GM23338 (cell line): ENCODE measurements around the gene CDH23. TPM values are rescaled to one million over a fixed set of nuclear protein-coding genes. Genes with fewer than 3 reads are reported as not detected.

ENCODE experiments used
- ATAC-seq: fragments of 200-7000 bp; cut with Tn5 transposase; 3 replicates; pipeline ENCODE4 v1.9.1; 2020
- DNase-seq: peaks from one replicate; pipeline ENCODE4 v3.0.0-alpha.2; 2015; ENCODE audit warnings: low spot score
- H2AFZ ChIP-seq: fragments of 200-600 bp; sonication (generic); 2 replicates; pipeline ENCODE4 v1.8.0; 2016; ENCODE audit warnings: antibody characterized with exemption, mild to moderate bottlenecking, moderate library complexity
- H3F3A ChIP-seq: fragments of 200-600 bp; sonication (generic); replicated peaks from 2 replicates; pipeline ENCODE4 v1.8.0; 2017; ENCODE audit warnings: antibody characterized with exemption, mixed run types, low read depth
- H3K27ac ChIP-seq: fragments of 200-600 bp; sonication (generic); 2 replicates; pipeline ENCODE4 v1.6.1; 2016; ENCODE audit warnings: low read depth
- H3K27me3 ChIP-seq: fragments of 200-600 bp; sonication (generic); 2 replicates; pipeline ENCODE4 v1.8.0; 2016; ENCODE audit warnings: mild to moderate bottlenecking, mixed run types, moderate library complexity; ENCODE audit not compliant: insufficient read depth
- H3K36me3 ChIP-seq: fragments of 200-600 bp; sonication (generic); 2 replicates; pipeline ENCODE4 v1.8.0; 2016; ENCODE audit warnings: mild to moderate bottlenecking; ENCODE audit not compliant: insufficient read depth
- H3K4me1 ChIP-seq: fragments of 200-600 bp; sonication (generic); 2 replicates; pipeline ENCODE4 v1.8.0; 2016; ENCODE audit warnings: mild to moderate bottlenecking, moderate library complexity; ENCODE audit not compliant: insufficient read depth
- H3K4me2 ChIP-seq: fragments of 200-600 bp; sonication (generic); 2 replicates; pipeline ENCODE4 v1.7.1; 2017; ENCODE audit warnings: mixed run types
- H3K4me3 ChIP-seq: fragments of 200-600 bp; sonication (generic); 2 replicates; pipeline ENCODE4 v1.6.1; 2016; ENCODE audit warnings: mixed run types
- H3K79me2 ChIP-seq: fragments of 200-600 bp; sonication (generic); replicated peaks from 2 replicates; pipeline ENCODE4 v1.8.0; 2017; ENCODE audit warnings: mild to moderate bottlenecking; ENCODE audit not compliant: insufficient read depth
- H3K9me2 ChIP-seq: fragments of 200-600 bp; sonication (generic); 2 replicates; pipeline ENCODE4 v1.8.0; 2017; ENCODE audit not compliant: insufficient read depth
- H4K20me1 ChIP-seq: fragments of 200-600 bp; sonication (generic); replicated peaks from 2 replicates; pipeline ENCODE4 v1.8.0; 2017; ENCODE audit warnings: mild to moderate bottlenecking; ENCODE audit not compliant: insufficient read depth
- H3K27ac Mint-ChIP-seq: 2 replicates; pipeline ENCODE4 v1.8.0; 2020; ENCODE audit warnings: inconsistent platforms, mild to moderate bottlenecking, moderate library complexity, mixed read lengths
- H3K27me3 Mint-ChIP-seq: 3 replicates; pipeline ENCODE4 v1.8.0; 2022; ENCODE audit warnings: low read depth, mild to moderate bottlenecking, moderate library complexity, mixed read lengths, inconsistent platforms; ENCODE audit not compliant: insufficient read depth, poor library complexity
- H3K36me3 Mint-ChIP-seq: 3 replicates; pipeline ENCODE4 v1.8.0; 2021; ENCODE audit warnings: low read depth, mild to moderate bottlenecking, inconsistent platforms, moderate library complexity, mixed read lengths
- H3K4me1 Mint-ChIP-seq: 3 replicates; pipeline ENCODE4 v1.8.0; 2020; ENCODE audit warnings: mild to moderate bottlenecking, inconsistent platforms, mixed read lengths
- H3K4me3 Mint-ChIP-seq: 3 replicates; pipeline ENCODE4 v1.8.0; 2021; ENCODE audit warnings: moderate library complexity, mild to moderate bottlenecking, inconsistent platforms, mixed read lengths
- H3K9me3 Mint-ChIP-seq: 3 replicates; pipeline ENCODE4 v1.8.0; 2020; ENCODE audit warnings: moderate library complexity, mild to moderate bottlenecking, inconsistent platforms, mixed read lengths
- CREB1 ChIP-seq: fragments of 250-450 bp; sonication (Bioruptor Pico); IDR thresholded peaks from 2 replicates; pipeline ENCODE4 v1.5.0; 2020; ENCODE audit warnings: low read depth, mild to moderate bottlenecking, moderate library complexity
- CTCF ChIP-seq, 2 experiments: fragments of 200-600 bp in 1 of 2; sonication (generic) in 1 of 2; conservative IDR thresholded peaks; 2 replicates each; pipeline versions ENCODE4 v1.5.1 to v1.6.1; 2016 to 2017; ENCODE audit warnings: antibody characterized with exemption in 2 of 2, low read depth in 2 of 2, mild to moderate bottlenecking in 2 of 2, moderate library complexity in 1 of 2
- EZH2 ChIP-seq: fragments of 200-600 bp; sonication (generic); IDR thresholded peaks from one replicate; pipeline ENCODE4 v1.8.0; 2017; ENCODE audit warnings: antibody characterized with exemption, mild to moderate bottlenecking, low read depth; ENCODE audit not compliant: unreplicated experiment
- EZH2phosphoT487 ChIP-seq: fragments of 200-600 bp; sonication (generic); IDR thresholded peaks from one replicate; pipeline ENCODE4 v1.8.1; 2018; ENCODE audit warnings: antibody characterized with exemption; ENCODE audit not compliant: unreplicated experiment
- JUNB ChIP-seq: IDR thresholded peaks from one replicate; pipeline ENCODE4 v1.6.1; 2016; ENCODE audit warnings: antibody characterized with exemption; ENCODE audit not compliant: unreplicated experiment
- NANOG ChIP-seq: IDR thresholded peaks from 2 replicates; pipeline ENCODE4 v1.6.1; 2016; ENCODE audit warnings: antibody characterized with exemption, borderline replicate concordance
- POLR2AphosphoS5 ChIP-seq: IDR thresholded peaks from 2 replicates; pipeline ENCODE4 v1.6.1; 2016; ENCODE audit warnings: antibody characterized with exemption, low read depth
- STAT1 ChIP-seq: IDR thresholded peaks from one replicate; pipeline ENCODE4 v1.6.1; 2016; ENCODE audit warnings: antibody characterized with exemption; ENCODE audit not compliant: unreplicated experiment
- ZNF114 ChIP-seq: fragments of 250-450 bp; sonication (Bioruptor Pico); IDR thresholded peaks from 2 replicates; pipeline ENCODE4 v1.5.0; 2020; ENCODE audit warnings: mild to moderate bottlenecking, moderate library complexity
- ZNF331 ChIP-seq: fragments of 250-450 bp; sonication (Bioruptor Pico); IDR thresholded peaks from 2 replicates; pipeline ENCODE4 v1.5.0; 2020; ENCODE audit warnings: low read depth, mild to moderate bottlenecking, moderate library complexity
- polyA plus RNA-seq: library from polyadenylated mRNA; unstranded; fragments of >200 nt; fragmentation: Nextera tagmentation; extraction: Ambion mirVana; gene quantifications from 2 replicates; pipeline ENCODE4 v1.2.1, GENCODE V29; 2016
- total RNA-seq: library from RNA; depleted of rRNA; stranded (reverse); fragments of >200 nt; shearing (Covaris generic); gene quantifications from 2 replicates; pipeline ENCODE4 v1.2.3, GENCODE V29; 2014
- TF ChIP-seq, protein P1 (sequence below): fragments of 250-450 bp; sonication (Bioruptor Pico); IDR thresholded peaks from 2 replicates; pipeline ENCODE4 v1.5.0; 2020; ENCODE audit warnings: mild to moderate bottlenecking, moderate library complexity
- TF ChIP-seq, protein P2 (sequence below): IDR thresholded peaks from 2 replicates; pipeline ENCODE4 v1.6.1; 2016; ENCODE audit warnings: antibody characterized with exemption

CDH23 gene
- total and polyA plus RNA-seq, 2 experiments from 2014 or later: 0.95 to 4.3 TPM

DNA sequence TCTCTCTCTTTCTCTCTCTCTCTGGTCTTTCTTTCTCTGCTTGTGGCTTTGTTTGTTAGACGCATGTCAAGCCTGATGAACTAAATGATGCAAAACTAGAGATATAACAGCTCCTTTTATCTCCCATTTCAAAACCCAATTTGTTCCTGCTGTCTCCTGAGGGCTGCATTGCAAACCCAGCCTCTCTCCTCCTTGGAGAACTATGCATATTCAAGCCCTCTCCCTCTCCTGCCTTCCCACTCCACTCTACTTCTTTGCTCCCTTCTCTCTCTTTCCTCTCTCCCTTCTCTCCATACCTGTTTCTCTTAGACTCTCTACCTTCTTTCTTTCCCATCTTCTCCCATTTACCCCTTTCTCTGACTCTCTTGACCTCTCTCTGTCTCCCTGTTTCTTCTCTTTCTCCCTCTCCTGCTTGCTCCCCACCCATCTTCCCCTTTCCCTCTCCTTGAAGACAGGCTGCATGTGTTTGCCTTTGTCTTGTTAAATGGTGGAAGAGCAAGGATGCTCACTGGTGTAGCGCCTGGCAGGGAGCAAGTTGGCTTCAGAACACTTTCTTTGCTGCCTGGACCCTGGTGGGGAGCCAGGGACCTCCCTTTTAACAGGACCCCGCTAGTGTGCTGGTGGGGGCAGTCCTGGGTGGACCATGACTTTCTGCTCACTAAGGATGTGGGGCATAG is 142.9 kb downstream of the CDH23 start:
- no peak overlapping the region for H3K4me3 ChIP-seq
- peak overlapping the region; percentile 85 for H2AFZ ChIP-seq
- no peak overlapping the region for H3K27ac Mint-ChIP-seq
- peaks cover 20% of the 10 kb centered on the region; the same call in 1 of the 2 replicates for H3K4me1 ChIP-seq
- H4K20me1 ChIP-seq: no peaks in the 10 kb centered on the region
- H3K27me3 ChIP-seq: no peaks in the 10 kb centered on the region
- H3K4me3 Mint-ChIP-seq: no peak overlapping the region
- peaks cover 10% of the 10 kb centered on the region for H3K27me3 Mint-ChIP-seq
- H3K4me2 ChIP-seq: peak overlapping the region; percentile 42; the same call in 1 of the 2 replicates
- H3K79me2 ChIP-seq: no peaks in the 10 kb centered on the region
- no peaks in the 10 kb centered on the region for H3K9me3 Mint-ChIP-seq
- no peaks in the 10 kb centered on the region for H3K36me3 ChIP-seq
- DNase-seq (no peak), ATAC-seq (peak; percentile 48)
- no peak overlapping the region for H3K27ac ChIP-seq
- H3K9me2 ChIP-seq: no peaks in the 10 kb centered on the region
- peaks cover 34% of the 10 kb centered on the region for H3K4me1 Mint-ChIP-seq
- no peaks in the 10 kb centered on the region for H3K36me3 Mint-ChIP-seq
- TF ChIP-seq NANOG (no peak), EZH2phosphoT487 (no peak), POLR2AphosphoS5 (no peak), CREB1 (no peak), EZH2 (no peak), CTCF (conservative IDR thresholded peaks at IDR 0.05; ENCODE audit: low read depth in 2 of 2) (no peak), JUNB (no peak), STAT1 (no peak), ZNF331 (no peak), ZNF114 (CRISPR knock-in tag) (no peak)
- TF ChIP-seq, protein P1, sequence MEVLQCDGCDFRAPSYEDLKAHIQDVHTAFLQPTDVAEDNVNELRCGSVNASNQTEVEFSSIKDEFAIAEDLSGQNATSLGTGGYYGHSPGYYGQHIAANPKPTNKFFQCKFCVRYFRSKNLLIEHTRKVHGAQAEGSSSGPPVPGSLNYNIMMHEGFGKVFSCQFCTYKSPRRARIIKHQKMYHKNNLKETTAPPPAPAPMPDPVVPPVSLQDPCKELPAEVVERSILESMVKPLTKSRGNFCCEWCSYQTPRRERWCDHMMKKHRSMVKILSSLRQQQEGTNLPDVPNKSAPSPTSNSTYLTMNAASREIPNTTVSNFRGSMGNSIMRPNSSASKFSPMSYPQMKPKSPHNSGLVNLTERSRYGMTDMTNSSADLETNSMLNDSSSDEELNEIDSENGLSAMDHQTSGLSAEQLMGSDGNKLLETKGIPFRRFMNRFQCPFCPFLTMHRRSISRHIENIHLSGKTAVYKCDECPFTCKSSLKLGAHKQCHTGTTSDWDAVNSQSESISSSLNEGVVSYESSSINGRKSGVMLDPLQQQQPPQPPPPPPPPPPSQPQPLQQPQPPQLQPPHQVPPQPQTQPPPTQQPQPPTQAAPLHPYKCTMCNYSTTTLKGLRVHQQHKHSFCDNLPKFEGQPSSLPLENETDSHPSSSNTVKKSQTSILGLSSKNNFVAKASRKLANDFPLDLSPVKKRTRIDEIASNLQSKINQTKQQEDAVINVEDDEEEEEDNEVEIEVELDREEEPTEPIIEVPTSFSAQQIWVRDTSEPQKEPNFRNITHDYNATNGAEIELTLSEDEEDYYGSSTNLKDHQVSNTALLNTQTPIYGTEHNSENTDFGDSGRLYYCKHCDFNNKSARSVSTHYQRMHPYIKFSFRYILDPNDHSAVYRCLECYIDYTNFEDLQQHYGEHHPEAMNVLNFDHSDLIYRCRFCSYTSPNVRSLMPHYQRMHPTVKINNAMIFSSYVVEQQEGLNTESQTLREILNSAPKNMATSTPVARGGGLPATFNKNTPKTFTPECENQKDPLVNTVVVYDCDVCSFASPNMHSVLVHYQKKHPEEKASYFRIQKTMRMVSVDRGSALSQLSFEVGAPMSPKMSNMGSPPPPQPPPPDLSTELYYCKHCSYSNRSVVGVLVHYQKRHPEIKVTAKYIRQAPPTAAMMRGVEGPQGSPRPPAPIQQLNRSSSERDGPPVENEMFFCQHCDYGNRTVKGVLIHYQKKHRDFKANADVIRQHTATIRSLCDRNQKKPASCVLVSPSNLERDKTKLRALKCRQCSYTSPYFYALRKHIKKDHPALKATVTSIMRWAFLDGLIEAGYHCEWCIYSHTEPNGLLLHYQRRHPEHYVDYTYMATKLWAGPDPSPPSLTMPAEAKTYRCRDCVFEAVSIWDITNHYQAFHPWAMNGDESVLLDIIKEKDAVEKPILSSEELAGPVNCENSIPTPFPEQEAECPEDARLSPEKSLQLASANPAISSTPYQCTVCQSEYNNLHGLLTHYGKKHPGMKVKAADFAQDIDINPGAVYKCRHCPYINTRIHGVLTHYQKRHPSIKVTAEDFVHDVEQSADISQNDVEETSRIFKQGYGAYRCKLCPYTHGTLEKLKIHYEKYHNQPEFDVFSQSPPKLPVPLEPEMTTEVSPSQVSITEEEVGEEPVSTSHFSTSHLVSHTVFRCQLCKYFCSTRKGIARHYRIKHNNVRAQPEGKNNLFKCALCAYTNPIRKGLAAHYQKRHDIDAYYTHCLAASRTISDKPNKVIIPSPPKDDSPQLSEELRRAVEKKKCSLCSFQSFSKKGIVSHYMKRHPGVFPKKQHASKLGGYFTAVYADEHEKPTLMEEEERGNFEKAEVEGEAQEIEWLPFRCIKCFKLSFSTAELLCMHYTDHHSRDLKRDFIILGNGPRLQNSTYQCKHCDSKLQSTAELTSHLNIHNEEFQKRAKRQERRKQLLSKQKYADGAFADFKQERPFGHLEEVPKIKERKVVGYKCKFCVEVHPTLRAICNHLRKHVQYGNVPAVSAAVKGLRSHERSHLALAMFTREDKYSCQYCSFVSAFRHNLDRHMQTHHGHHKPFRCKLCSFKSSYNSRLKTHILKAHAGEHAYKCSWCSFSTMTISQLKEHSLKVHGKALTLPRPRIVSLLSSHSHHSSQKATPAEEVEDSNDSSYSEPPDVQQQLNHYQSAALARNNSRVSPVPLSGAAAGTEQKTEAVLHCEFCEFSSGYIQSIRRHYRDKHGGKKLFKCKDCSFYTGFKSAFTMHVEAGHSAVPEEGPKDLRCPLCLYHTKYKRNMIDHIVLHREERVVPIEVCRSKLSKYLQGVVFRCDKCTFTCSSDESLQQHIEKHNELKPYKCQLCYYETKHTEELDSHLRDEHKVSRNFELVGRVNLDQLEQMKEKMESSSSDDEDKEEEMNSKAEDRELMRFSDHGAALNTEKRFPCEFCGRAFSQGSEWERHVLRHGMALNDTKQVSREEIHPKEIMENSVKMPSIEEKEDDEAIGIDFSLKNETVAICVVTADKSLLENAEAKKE (CRISPR knock-in tag): no peak
- TF ChIP-seq, protein P2, sequence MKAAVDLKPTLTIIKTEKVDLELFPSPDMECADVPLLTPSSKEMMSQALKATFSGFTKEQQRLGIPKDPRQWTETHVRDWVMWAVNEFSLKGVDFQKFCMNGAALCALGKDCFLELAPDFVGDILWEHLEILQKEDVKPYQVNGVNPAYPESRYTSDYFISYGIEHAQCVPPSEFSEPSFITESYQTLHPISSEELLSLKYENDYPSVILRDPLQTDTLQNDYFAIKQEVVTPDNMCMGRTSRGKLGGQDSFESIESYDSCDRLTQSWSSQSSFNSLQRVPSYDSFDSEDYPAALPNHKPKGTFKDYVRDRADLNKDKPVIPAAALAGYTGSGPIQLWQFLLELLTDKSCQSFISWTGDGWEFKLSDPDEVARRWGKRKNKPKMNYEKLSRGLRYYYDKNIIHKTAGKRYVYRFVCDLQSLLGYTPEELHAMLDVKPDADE: no peak
- no peaks in the 10 kb centered on the region for H3F3A ChIP-seq
